ENCODE data around the gene C8A.

Gene C8A

GRCh38 chr1:56925193-56925592 is 70.6 kb downstream of the C8A start:
- no peak for TF ChIP-seq REST (IDR thresholded peaks at IDR 0.05; ENCODE audit: insufficient replicate concordance, low read depth)
- Histone ChIP-seq H3K27me3 (ENCODE audit: insufficient read depth, poor library complexity, severe bottlenecking) (no peaks in the 10 kb centered on the region), H3K27ac (replicated peaks) (no peak overlapping the region), H3K4me3 (replicated peaks; ENCODE audit: insufficient read depth, low read length) (no peak overlapping the region)
- no peak for DNase-seq (ENCODE audit: low read depth in 1 of 2, low spot score in 1 of 2)

GRCh38 chr1:56927171-56927570 is 72.6 kb downstream of the C8A start:
- Histone ChIP-seq H3K27ac (replicated peaks) (no peak overlapping the region), H3K27me3 (ENCODE audit: insufficient read depth, poor library complexity, severe bottlenecking) (no peaks in the 10 kb centered on the region), H3K4me3 (replicated peaks; ENCODE audit: insufficient read depth, low read length) (no peak overlapping the region)
- no peak for DNase-seq (ENCODE audit: low read depth in 1 of 2, low spot score in 1 of 2)
- TF ChIP-seq SPI1 (IDR thresholded peaks at IDR 0.05; ENCODE audit: borderline replicate concordance, low read depth) (no peak), POLR2AphosphoS5 (IDR thresholded peaks at IDR 0.05; ENCODE audit: low read depth) (no peak), REST (IDR thresholded peaks at IDR 0.05; ENCODE audit: insufficient replicate concordance, low read depth) (no peak), GABPA (IDR thresholded peaks at IDR 0.05; ENCODE audit: low read depth) (no peak)
- TF ChIP-seq, protein P1, sequence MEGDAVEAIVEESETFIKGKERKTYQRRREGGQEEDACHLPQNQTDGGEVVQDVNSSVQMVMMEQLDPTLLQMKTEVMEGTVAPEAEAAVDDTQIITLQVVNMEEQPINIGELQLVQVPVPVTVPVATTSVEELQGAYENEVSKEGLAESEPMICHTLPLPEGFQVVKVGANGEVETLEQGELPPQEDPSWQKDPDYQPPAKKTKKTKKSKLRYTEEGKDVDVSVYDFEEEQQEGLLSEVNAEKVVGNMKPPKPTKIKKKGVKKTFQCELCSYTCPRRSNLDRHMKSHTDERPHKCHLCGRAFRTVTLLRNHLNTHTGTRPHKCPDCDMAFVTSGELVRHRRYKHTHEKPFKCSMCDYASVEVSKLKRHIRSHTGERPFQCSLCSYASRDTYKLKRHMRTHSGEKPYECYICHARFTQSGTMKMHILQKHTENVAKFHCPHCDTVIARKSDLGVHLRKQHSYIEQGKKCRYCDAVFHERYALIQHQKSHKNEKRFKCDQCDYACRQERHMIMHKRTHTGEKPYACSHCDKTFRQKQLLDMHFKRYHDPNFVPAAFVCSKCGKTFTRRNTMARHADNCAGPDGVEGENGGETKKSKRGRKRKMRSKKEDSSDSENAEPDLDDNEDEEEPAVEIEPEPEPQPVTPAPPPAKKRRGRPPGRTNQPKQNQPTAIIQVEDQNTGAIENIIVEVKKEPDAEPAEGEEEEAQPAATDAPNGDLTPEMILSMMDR (IDR thresholded peaks at IDR 0.05; ENCODE audit: insufficient read depth, low read length): no peak

GRCh38 chr1:56927986-56928385 is 73.4 kb downstream of the C8A start:
- TF ChIP-seq REST (IDR thresholded peaks at IDR 0.05; ENCODE audit: insufficient replicate concordance, low read depth) (no peak), SPI1 (IDR thresholded peaks at IDR 0.05; ENCODE audit: borderline replicate concordance, low read depth) (no peak), GABPA (IDR thresholded peaks at IDR 0.05; ENCODE audit: low read depth) (no peak), POLR2AphosphoS5 (IDR thresholded peaks at IDR 0.05; ENCODE audit: low read depth) (no peak)
- TF ChIP-seq, protein P1 (IDR thresholded peaks at IDR 0.05; ENCODE audit: insufficient read depth, low read length): no peak

GRCh38 chr1:56929492-56929891 is 74.9 kb downstream of the C8A start:
- Histone ChIP-seq H3K27me3 (ENCODE audit: insufficient read depth, poor library complexity, severe bottlenecking) (no peaks in the 10 kb centered on the region), H3K4me3 (replicated peaks; ENCODE audit: insufficient read depth, low read length) (no peak overlapping the region), H3K27ac (replicated peaks) (no peak overlapping the region)
- no peak for DNase-seq (ENCODE audit: low read depth in 1 of 2, low spot score in 1 of 2)
- TF ChIP-seq POLR2AphosphoS5 (IDR thresholded peaks at IDR 0.05; ENCODE audit: low read depth) (no peak), SPI1 (IDR thresholded peaks at IDR 0.05; ENCODE audit: borderline replicate concordance, low read depth) (no peak), GABPA (IDR thresholded peaks at IDR 0.05; ENCODE audit: low read depth) (no peak)

More at GRCh38 chr1:56927986-56928385, 73.4 kb downstream of the C8A start:
- Histone ChIP-seq H3K4me3 (replicated peaks; ENCODE audit: insufficient read depth, low read length) (no peak overlapping the region), H3K27ac (replicated peaks) (no peak overlapping the region), H3K27me3 (ENCODE audit: insufficient read depth, poor library complexity, severe bottlenecking) (no peaks in the 10 kb centered on the region)
- DNase-seq (ENCODE audit: low read depth in 1 of 2, low spot score in 1 of 2): no peak
